GM23338 (cell line): Measurements from ENCODE around the gene SPATA9. TPM values are rescaled to one million over a fixed set of nuclear protein-coding genes. Genes with fewer than 3 reads are reported as not detected.

ENCODE experiments used
- ATAC-seq: fragments of 200-7000 bp; cut with Tn5 transposase; 3 replicates; pipeline ENCODE4 v1.9.1; 2020
- DNase-seq: peaks from one replicate; pipeline ENCODE4 v3.0.0-alpha.2; 2015; ENCODE audit warnings: low spot score
- H2AFZ ChIP-seq: fragments of 200-600 bp; sonication (generic); 2 replicates; pipeline ENCODE4 v1.8.0; 2016; ENCODE audit warnings: antibody characterized with exemption, mild to moderate bottlenecking, moderate library complexity
- H3F3A ChIP-seq: fragments of 200-600 bp; sonication (generic); replicated peaks from 2 replicates; pipeline ENCODE4 v1.8.0; 2017; ENCODE audit warnings: antibody characterized with exemption, mixed run types, low read depth
- H3K27ac ChIP-seq: fragments of 200-600 bp; sonication (generic); 2 replicates; pipeline ENCODE4 v1.6.1; 2016; ENCODE audit warnings: low read depth
- H3K27me3 ChIP-seq: fragments of 200-600 bp; sonication (generic); 2 replicates; pipeline ENCODE4 v1.8.0; 2016; ENCODE audit warnings: mild to moderate bottlenecking, mixed run types, moderate library complexity; ENCODE audit not compliant: insufficient read depth
- H3K36me3 ChIP-seq: fragments of 200-600 bp; sonication (generic); 2 replicates; pipeline ENCODE4 v1.8.0; 2016; ENCODE audit warnings: mild to moderate bottlenecking; ENCODE audit not compliant: insufficient read depth
- H3K4me1 ChIP-seq: fragments of 200-600 bp; sonication (generic); 2 replicates; pipeline ENCODE4 v1.8.0; 2016; ENCODE audit warnings: mild to moderate bottlenecking, moderate library complexity; ENCODE audit not compliant: insufficient read depth
- H3K4me2 ChIP-seq: fragments of 200-600 bp; sonication (generic); 2 replicates; pipeline ENCODE4 v1.7.1; 2017; ENCODE audit warnings: mixed run types
- H3K4me3 ChIP-seq: fragments of 200-600 bp; sonication (generic); 2 replicates; pipeline ENCODE4 v1.6.1; 2016; ENCODE audit warnings: mixed run types
- H3K79me2 ChIP-seq: fragments of 200-600 bp; sonication (generic); replicated peaks from 2 replicates; pipeline ENCODE4 v1.8.0; 2017; ENCODE audit warnings: mild to moderate bottlenecking; ENCODE audit not compliant: insufficient read depth
- H3K9me2 ChIP-seq: fragments of 200-600 bp; sonication (generic); 2 replicates; pipeline ENCODE4 v1.8.0; 2017; ENCODE audit not compliant: insufficient read depth
- H4K20me1 ChIP-seq: fragments of 200-600 bp; sonication (generic); replicated peaks from 2 replicates; pipeline ENCODE4 v1.8.0; 2017; ENCODE audit warnings: mild to moderate bottlenecking; ENCODE audit not compliant: insufficient read depth
- H3K27ac Mint-ChIP-seq: 2 replicates; pipeline ENCODE4 v1.8.0; 2020; ENCODE audit warnings: inconsistent platforms, mild to moderate bottlenecking, moderate library complexity, mixed read lengths
- H3K27me3 Mint-ChIP-seq: 3 replicates; pipeline ENCODE4 v1.8.0; 2022; ENCODE audit warnings: low read depth, mild to moderate bottlenecking, moderate library complexity, mixed read lengths, inconsistent platforms; ENCODE audit not compliant: insufficient read depth, poor library complexity
- H3K36me3 Mint-ChIP-seq: 3 replicates; pipeline ENCODE4 v1.8.0; 2021; ENCODE audit warnings: low read depth, mild to moderate bottlenecking, inconsistent platforms, moderate library complexity, mixed read lengths
- H3K4me1 Mint-ChIP-seq: 3 replicates; pipeline ENCODE4 v1.8.0; 2020; ENCODE audit warnings: mild to moderate bottlenecking, inconsistent platforms, mixed read lengths
- H3K4me3 Mint-ChIP-seq: 3 replicates; pipeline ENCODE4 v1.8.0; 2021; ENCODE audit warnings: moderate library complexity, mild to moderate bottlenecking, inconsistent platforms, mixed read lengths
- H3K9me3 Mint-ChIP-seq: 3 replicates; pipeline ENCODE4 v1.8.0; 2020; ENCODE audit warnings: moderate library complexity, mild to moderate bottlenecking, inconsistent platforms, mixed read lengths
- EZH2 ChIP-seq: fragments of 200-600 bp; sonication (generic); IDR thresholded peaks from one replicate; pipeline ENCODE4 v1.8.0; 2017; ENCODE audit warnings: antibody characterized with exemption, mild to moderate bottlenecking, low read depth; ENCODE audit not compliant: unreplicated experiment
- EZH2phosphoT487 ChIP-seq: fragments of 200-600 bp; sonication (generic); IDR thresholded peaks from one replicate; pipeline ENCODE4 v1.8.1; 2018; ENCODE audit warnings: antibody characterized with exemption; ENCODE audit not compliant: unreplicated experiment
- JUNB ChIP-seq: IDR thresholded peaks from one replicate; pipeline ENCODE4 v1.6.1; 2016; ENCODE audit warnings: antibody characterized with exemption; ENCODE audit not compliant: unreplicated experiment
- NANOG ChIP-seq: IDR thresholded peaks from 2 replicates; pipeline ENCODE4 v1.6.1; 2016; ENCODE audit warnings: antibody characterized with exemption, borderline replicate concordance
- REST ChIP-seq: IDR thresholded peaks from one replicate; pipeline ENCODE4 v1.6.1; 2018; ENCODE audit warnings: antibody characterized with exemption; ENCODE audit not compliant: unreplicated experiment
- STAT1 ChIP-seq: IDR thresholded peaks from one replicate; pipeline ENCODE4 v1.6.1; 2016; ENCODE audit warnings: antibody characterized with exemption; ENCODE audit not compliant: unreplicated experiment
- ZNF114 ChIP-seq: fragments of 250-450 bp; sonication (Bioruptor Pico); IDR thresholded peaks from 2 replicates; pipeline ENCODE4 v1.5.0; 2020; ENCODE audit warnings: mild to moderate bottlenecking, moderate library complexity
- ZNF331 ChIP-seq: fragments of 250-450 bp; sonication (Bioruptor Pico); IDR thresholded peaks from 2 replicates; pipeline ENCODE4 v1.5.0; 2020; ENCODE audit warnings: low read depth, mild to moderate bottlenecking, moderate library complexity
- polyA plus RNA-seq: library from polyadenylated mRNA; unstranded; fragments of >200 nt; fragmentation: Nextera tagmentation; extraction: Ambion mirVana; gene quantifications from 2 replicates; pipeline ENCODE4 v1.2.1, GENCODE V29; 2016
- total RNA-seq: library from RNA; depleted of rRNA; stranded (reverse); fragments of >200 nt; shearing (Covaris generic); gene quantifications from 2 replicates; pipeline ENCODE4 v1.2.3, GENCODE V29; 2014
- TF ChIP-seq, protein P1 (sequence below): fragments of 250-450 bp; sonication (Bioruptor Pico); IDR thresholded peaks from 2 replicates; pipeline ENCODE4 v1.5.0; 2020; ENCODE audit warnings: mild to moderate bottlenecking, moderate library complexity
- TF ChIP-seq, protein P2 (sequence below), 2 experiments: fragments of 200-600 bp in 1 of 2; sonication (generic) in 1 of 2; conservative IDR thresholded peaks; 2 replicates each; pipeline versions ENCODE4 v1.5.1 to v1.6.1; 2016 to 2017; ENCODE audit warnings: antibody characterized with exemption in 2 of 2, low read depth in 2 of 2, mild to moderate bottlenecking in 2 of 2, moderate library complexity in 1 of 2
- TF ChIP-seq, protein P3 (sequence below): IDR thresholded peaks from 2 replicates; pipeline ENCODE4 v1.6.1; 2016; ENCODE audit warnings: antibody characterized with exemption

The SPATA9 gene
- total and polyA plus RNA-seq, 2 experiments from 2014 or later, result not detected

- peaks cover 3% of the 10 kb centered on the region for H3K27me3 Mint-ChIP-seq
- peaks cover 14% of the 10 kb centered on the region for H3K4me1 ChIP-seq
Measured at GRCh38 chr5:95713960-95714710, 31.3 kb upstream of the SPATA9 start.

More at GRCh38 chr5:95713960-95714710, 31.3 kb upstream of the SPATA9 start:
- H3K27ac Mint-ChIP-seq, result no peak overlapping the region
- DNase-seq (no peak), ATAC-seq (no peak)
- H3K27ac ChIP-seq, result no peak overlapping the region
- H3K79me2 ChIP-seq, result no peaks in the 10 kb centered on the region
- no peaks in the 10 kb centered on the region for H3K9me2 ChIP-seq
- H3K4me2 ChIP-seq, result no peak overlapping the region
- H4K20me1 ChIP-seq, result no peaks in the 10 kb centered on the region; the same call in 1 of the 2 replicates
- H3K36me3 Mint-ChIP-seq, result no peaks in the 10 kb centered on the region
- TF ChIP-seq JUNB, result no peak
- no peak for TF ChIP-seq EZH2
- no peak for TF ChIP-seq STAT1
- no peak for TF ChIP-seq NANOG
- TF ChIP-seq ZNF114 (CRISPR knock-in tag), result no peak
- no peak for TF ChIP-seq ZNF331 (CRISPR knock-in tag)
- TF ChIP-seq, protein P1, sequence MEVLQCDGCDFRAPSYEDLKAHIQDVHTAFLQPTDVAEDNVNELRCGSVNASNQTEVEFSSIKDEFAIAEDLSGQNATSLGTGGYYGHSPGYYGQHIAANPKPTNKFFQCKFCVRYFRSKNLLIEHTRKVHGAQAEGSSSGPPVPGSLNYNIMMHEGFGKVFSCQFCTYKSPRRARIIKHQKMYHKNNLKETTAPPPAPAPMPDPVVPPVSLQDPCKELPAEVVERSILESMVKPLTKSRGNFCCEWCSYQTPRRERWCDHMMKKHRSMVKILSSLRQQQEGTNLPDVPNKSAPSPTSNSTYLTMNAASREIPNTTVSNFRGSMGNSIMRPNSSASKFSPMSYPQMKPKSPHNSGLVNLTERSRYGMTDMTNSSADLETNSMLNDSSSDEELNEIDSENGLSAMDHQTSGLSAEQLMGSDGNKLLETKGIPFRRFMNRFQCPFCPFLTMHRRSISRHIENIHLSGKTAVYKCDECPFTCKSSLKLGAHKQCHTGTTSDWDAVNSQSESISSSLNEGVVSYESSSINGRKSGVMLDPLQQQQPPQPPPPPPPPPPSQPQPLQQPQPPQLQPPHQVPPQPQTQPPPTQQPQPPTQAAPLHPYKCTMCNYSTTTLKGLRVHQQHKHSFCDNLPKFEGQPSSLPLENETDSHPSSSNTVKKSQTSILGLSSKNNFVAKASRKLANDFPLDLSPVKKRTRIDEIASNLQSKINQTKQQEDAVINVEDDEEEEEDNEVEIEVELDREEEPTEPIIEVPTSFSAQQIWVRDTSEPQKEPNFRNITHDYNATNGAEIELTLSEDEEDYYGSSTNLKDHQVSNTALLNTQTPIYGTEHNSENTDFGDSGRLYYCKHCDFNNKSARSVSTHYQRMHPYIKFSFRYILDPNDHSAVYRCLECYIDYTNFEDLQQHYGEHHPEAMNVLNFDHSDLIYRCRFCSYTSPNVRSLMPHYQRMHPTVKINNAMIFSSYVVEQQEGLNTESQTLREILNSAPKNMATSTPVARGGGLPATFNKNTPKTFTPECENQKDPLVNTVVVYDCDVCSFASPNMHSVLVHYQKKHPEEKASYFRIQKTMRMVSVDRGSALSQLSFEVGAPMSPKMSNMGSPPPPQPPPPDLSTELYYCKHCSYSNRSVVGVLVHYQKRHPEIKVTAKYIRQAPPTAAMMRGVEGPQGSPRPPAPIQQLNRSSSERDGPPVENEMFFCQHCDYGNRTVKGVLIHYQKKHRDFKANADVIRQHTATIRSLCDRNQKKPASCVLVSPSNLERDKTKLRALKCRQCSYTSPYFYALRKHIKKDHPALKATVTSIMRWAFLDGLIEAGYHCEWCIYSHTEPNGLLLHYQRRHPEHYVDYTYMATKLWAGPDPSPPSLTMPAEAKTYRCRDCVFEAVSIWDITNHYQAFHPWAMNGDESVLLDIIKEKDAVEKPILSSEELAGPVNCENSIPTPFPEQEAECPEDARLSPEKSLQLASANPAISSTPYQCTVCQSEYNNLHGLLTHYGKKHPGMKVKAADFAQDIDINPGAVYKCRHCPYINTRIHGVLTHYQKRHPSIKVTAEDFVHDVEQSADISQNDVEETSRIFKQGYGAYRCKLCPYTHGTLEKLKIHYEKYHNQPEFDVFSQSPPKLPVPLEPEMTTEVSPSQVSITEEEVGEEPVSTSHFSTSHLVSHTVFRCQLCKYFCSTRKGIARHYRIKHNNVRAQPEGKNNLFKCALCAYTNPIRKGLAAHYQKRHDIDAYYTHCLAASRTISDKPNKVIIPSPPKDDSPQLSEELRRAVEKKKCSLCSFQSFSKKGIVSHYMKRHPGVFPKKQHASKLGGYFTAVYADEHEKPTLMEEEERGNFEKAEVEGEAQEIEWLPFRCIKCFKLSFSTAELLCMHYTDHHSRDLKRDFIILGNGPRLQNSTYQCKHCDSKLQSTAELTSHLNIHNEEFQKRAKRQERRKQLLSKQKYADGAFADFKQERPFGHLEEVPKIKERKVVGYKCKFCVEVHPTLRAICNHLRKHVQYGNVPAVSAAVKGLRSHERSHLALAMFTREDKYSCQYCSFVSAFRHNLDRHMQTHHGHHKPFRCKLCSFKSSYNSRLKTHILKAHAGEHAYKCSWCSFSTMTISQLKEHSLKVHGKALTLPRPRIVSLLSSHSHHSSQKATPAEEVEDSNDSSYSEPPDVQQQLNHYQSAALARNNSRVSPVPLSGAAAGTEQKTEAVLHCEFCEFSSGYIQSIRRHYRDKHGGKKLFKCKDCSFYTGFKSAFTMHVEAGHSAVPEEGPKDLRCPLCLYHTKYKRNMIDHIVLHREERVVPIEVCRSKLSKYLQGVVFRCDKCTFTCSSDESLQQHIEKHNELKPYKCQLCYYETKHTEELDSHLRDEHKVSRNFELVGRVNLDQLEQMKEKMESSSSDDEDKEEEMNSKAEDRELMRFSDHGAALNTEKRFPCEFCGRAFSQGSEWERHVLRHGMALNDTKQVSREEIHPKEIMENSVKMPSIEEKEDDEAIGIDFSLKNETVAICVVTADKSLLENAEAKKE (CRISPR knock-in tag), result no peak
- TF ChIP-seq, protein P2, sequence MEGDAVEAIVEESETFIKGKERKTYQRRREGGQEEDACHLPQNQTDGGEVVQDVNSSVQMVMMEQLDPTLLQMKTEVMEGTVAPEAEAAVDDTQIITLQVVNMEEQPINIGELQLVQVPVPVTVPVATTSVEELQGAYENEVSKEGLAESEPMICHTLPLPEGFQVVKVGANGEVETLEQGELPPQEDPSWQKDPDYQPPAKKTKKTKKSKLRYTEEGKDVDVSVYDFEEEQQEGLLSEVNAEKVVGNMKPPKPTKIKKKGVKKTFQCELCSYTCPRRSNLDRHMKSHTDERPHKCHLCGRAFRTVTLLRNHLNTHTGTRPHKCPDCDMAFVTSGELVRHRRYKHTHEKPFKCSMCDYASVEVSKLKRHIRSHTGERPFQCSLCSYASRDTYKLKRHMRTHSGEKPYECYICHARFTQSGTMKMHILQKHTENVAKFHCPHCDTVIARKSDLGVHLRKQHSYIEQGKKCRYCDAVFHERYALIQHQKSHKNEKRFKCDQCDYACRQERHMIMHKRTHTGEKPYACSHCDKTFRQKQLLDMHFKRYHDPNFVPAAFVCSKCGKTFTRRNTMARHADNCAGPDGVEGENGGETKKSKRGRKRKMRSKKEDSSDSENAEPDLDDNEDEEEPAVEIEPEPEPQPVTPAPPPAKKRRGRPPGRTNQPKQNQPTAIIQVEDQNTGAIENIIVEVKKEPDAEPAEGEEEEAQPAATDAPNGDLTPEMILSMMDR (conservative IDR thresholded peaks at IDR 0.05; ENCODE audit: low read depth in 2 of 2), result no peak
- no peak for TF ChIP-seq REST
- TF ChIP-seq, protein P3, sequence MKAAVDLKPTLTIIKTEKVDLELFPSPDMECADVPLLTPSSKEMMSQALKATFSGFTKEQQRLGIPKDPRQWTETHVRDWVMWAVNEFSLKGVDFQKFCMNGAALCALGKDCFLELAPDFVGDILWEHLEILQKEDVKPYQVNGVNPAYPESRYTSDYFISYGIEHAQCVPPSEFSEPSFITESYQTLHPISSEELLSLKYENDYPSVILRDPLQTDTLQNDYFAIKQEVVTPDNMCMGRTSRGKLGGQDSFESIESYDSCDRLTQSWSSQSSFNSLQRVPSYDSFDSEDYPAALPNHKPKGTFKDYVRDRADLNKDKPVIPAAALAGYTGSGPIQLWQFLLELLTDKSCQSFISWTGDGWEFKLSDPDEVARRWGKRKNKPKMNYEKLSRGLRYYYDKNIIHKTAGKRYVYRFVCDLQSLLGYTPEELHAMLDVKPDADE, result no peak
- no peak for TF ChIP-seq EZH2phosphoT487
- H3K36me3 ChIP-seq, result no peaks in the 10 kb centered on the region
- H3K27me3 ChIP-seq, result peaks cover 29% of the 10 kb centered on the region
- no peaks in the 10 kb centered on the region for H3K9me3 Mint-ChIP-seq
- H2AFZ ChIP-seq, result no peak overlapping the region
- H3K4me3 Mint-ChIP-seq, result no peak overlapping the region
- H3F3A ChIP-seq, result no peaks in the 10 kb centered on the region
- no peak overlapping the region for H3K4me3 ChIP-seq
- H3K4me1 Mint-ChIP-seq, result peaks cover 14% of the 10 kb centered on the region
